Panc1 (cell line): ENCODE measurements around the gene SLC38A10. TPM values are rescaled to one million over a fixed set of nuclear protein-coding genes. Genes with fewer than 3 reads are reported as not detected.

Experiments
- ATAC-seq: fragments of 200-7000 bp; cut with Tn5 transposase; 2 replicates; pipeline ENCODE4 v1.9.1; 2020; ENCODE audit warnings: mild to moderate bottlenecking, moderate library complexity
- BruUV-seq: library from RNA; stranded (reverse); fragments of 400-500 nt; replicated peaks from 2 replicates; lab custom pipeline; 2021; lab: Mats Ljungman, UMichigan
- CTCF ChIA-PET: fragments of 300-600 bp; sonication (Branson Sonifier 250); formaldehyde crosslinking; loops from one replicate; lab custom pipeline; 2022; ENCODE audit warnings: antibody characterized with exemption; lab: Charles Lee
- POLR2A ChIA-PET: fragments of 300-600 bp; sonication (Branson Sonifier 250); formaldehyde crosslinking; loops from one replicate; lab custom pipeline; 2022; ENCODE audit warnings: antibody characterized with exemption; lab: Charles Lee
- DNase-seq: peaks from one replicate; pipeline ENCODE4 v3.0.0-alpha.2; 2010; ENCODE audit warnings: low read depth, low spot score
- H3K27ac ChIP-seq: 2 replicates; pipeline ENCODE4 v1.5.1; 2011; ENCODE audit warnings: mild to moderate bottlenecking, low read length, inconsistent platforms
- H3K27me3 ChIP-seq: fragments of 200-500 bp; sonication (Bioruptor generic); 2 replicates; pipeline ENCODE4 v1.6.0; 2014; ENCODE audit warnings: low read length, inconsistent platforms; ENCODE audit not compliant: control insufficient read depth, insufficient read depth
- H3K36me3 ChIP-seq: fragments of 200-500 bp; sonication (Bioruptor generic); 2 replicates; pipeline ENCODE4 v1.5.1; 2014; ENCODE audit warnings: inconsistent platforms, mild to moderate bottlenecking, low read length, moderate library complexity; ENCODE audit not compliant: control insufficient read depth, insufficient read depth
- H3K4me1 ChIP-seq: 2 replicates; pipeline ENCODE4 v1.5.1; 2011; ENCODE audit warnings: inconsistent platforms, mild to moderate bottlenecking, low read length, moderate library complexity; ENCODE audit not compliant: control insufficient read depth, insufficient read depth
- H3K4me3 ChIP-seq, 2 experiments: 2 replicates each; pipeline ENCODE4 v1.5.1; 2011 to 2012; ENCODE audit warnings: low read depth in 2 of 2, low read length in 2 of 2, mild to moderate bottlenecking in 2 of 2, inconsistent platforms in 1 of 2, moderate library complexity in 1 of 2
- H3K9me3 ChIP-seq: fragments of 200-500 bp; sonication (Bioruptor generic); 2 replicates; pipeline ENCODE4 v1.5.1; 2014; ENCODE audit warnings: low read depth, mild to moderate bottlenecking, inconsistent platforms, low read length, moderate library complexity; ENCODE audit not compliant: control insufficient read depth, insufficient read depth
- POLR2AphosphoS5 ChIP-seq: IDR thresholded peaks from 2 replicates; pipeline ENCODE4 v1.6.1; 2012; ENCODE audit warnings: mild to moderate bottlenecking, low read depth, low read length, moderate library complexity
- SIN3A ChIP-seq: IDR thresholded peaks from 2 replicates; pipeline ENCODE4 v1.6.1; 2012; ENCODE audit warnings: low read depth, mild to moderate bottlenecking, low read length, moderate library complexity, borderline replicate concordance; ENCODE audit not compliant: insufficient read depth
- TCF7L2 ChIP-seq: IDR thresholded peaks from 2 replicates; pipeline ENCODE4 v1.6.1; 2011; ENCODE audit warnings: mild to moderate bottlenecking, low read depth, low read length, inconsistent platforms
- in situ Hi-C: cut with HindIII; loops from 2 replicates; pipeline ENCODE4 v1.10.0; 2016; ENCODE audit warnings: low sequenced_read_pairs, low pct_unique_long_range_greater_than_20kb
- intact Hi-C: fragments of 100-400 bp; cut with micrococcal nuclease; formaldehyde crosslinking; loops from one replicate; pipeline ENCODE4 v1.10.0; 2022; ENCODE audit not compliant: unreplicated experiment
- total RNA-seq: library from RNA; stranded (reverse); gene quantifications from one replicate; pipeline ENCODE4 v1.2.1, GENCODE V29; 2021; ENCODE audit not compliant: unreplicated experiment
- TF ChIP-seq, protein P1 (sequence below), 2 experiments: IDR thresholded peaks; 2 replicates each; pipeline ENCODE4 v1.6.1; 2011 to 2012; ENCODE audit warnings: low read depth in 2 of 2, control low read depth in 1 of 2, low read length in 1 of 2, mild to moderate bottlenecking in 1 of 2, moderate library complexity in 1 of 2; ENCODE audit not compliant: insufficient read depth in 1 of 2
- TF ChIP-seq, protein P2 (sequence below): fragments of 450-650 bp; IDR thresholded peaks from 2 replicates; pipeline ENCODE4 v1.5.1; 2017; ENCODE audit warnings: mild to moderate bottlenecking

Gene SLC38A10
- total RNA-seq, 1 experiment from 2014 or later, result 188 TPM

DNA sequence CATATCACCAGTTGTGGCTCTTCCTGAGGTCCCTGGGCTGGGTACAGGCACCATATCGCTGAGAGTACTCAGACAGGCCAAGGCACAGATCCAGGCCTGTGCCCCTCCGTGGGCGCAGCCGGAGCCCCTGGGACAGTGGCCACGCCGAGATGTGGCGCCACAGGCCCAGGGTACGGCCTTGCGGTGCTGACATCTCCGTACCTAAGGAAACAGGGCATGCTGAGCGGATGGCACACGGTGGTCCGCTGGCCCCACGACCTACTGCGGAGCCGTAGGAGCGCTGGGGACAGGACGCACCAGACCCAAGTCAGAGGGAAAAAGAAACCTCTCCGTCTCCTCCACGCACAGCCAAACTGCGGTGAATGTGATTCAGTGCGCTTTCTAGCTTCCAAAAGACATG is 29.5 kb downstream of the SLC38A10 start:
- Histone ChIP-seq H3K36me3 (peaks cover 24% of the 10 kb centered on the region), H3K27me3 (no peaks in the 10 kb centered on the region)
- CTCF ChIA-PET, result no interaction called here

DNA sequence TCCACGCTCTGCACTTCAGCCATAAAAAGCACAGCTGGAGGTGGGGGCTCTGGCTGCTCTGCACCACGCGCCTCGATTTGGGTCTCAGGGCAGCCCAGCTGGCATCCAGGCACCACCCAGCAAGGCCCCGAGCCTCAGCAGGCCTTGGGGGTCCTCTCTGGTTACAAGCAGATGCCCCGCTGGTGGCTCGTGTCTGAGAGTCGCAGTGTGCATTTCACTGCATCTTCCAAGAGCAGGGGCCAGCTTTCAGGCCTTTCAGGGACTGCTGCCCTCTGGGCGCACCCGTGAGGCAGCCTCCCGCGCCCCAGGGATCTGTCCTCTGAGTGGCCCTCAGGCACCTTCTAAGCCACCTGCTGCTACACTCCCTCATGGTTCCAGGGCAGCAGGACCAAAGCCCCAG is 30.5 kb downstream of the SLC38A10 start:
- intact Hi-C loops, result no loop called here
- DNase-seq, result no peak
- ATAC-seq, result no peak
- in situ Hi-C loops, result no loop called here
- BruUV-seq, result no TSS peak
- ChIA-PET CTCF (no interaction called here), POLR2A (no interaction called here)
- Histone ChIP-seq H3K27ac (no peak overlapping the region), H3K9me3 (no peaks in the 10 kb centered on the region), H3K4me3 (no peak overlapping the region), H3K4me1 (no peaks in the 10 kb centered on the region), H3K36me3 (peaks cover 24% of the 10 kb centered on the region), H3K27me3 (no peaks in the 10 kb centered on the region)
- TF ChIP-seq POLR2AphosphoS5, result no peak

More for the DNA sequence above, 29.5 kb downstream of the SLC38A10 start:
- Histone ChIP-seq H3K9me3 (no peaks in the 10 kb centered on the region), H3K4me3 (no peak overlapping the region), H3K4me1 (no peaks in the 10 kb centered on the region), H3K27ac (no peak overlapping the region)
- no TSS peak for BruUV-seq
- in situ Hi-C loops, result no loop called here
- ATAC-seq (no peak), DNase-seq (no peak)
- intact Hi-C loops, result no loop called here
- TF ChIP-seq POLR2AphosphoS5, result no peak
- TF ChIP-seq, protein P1, sequence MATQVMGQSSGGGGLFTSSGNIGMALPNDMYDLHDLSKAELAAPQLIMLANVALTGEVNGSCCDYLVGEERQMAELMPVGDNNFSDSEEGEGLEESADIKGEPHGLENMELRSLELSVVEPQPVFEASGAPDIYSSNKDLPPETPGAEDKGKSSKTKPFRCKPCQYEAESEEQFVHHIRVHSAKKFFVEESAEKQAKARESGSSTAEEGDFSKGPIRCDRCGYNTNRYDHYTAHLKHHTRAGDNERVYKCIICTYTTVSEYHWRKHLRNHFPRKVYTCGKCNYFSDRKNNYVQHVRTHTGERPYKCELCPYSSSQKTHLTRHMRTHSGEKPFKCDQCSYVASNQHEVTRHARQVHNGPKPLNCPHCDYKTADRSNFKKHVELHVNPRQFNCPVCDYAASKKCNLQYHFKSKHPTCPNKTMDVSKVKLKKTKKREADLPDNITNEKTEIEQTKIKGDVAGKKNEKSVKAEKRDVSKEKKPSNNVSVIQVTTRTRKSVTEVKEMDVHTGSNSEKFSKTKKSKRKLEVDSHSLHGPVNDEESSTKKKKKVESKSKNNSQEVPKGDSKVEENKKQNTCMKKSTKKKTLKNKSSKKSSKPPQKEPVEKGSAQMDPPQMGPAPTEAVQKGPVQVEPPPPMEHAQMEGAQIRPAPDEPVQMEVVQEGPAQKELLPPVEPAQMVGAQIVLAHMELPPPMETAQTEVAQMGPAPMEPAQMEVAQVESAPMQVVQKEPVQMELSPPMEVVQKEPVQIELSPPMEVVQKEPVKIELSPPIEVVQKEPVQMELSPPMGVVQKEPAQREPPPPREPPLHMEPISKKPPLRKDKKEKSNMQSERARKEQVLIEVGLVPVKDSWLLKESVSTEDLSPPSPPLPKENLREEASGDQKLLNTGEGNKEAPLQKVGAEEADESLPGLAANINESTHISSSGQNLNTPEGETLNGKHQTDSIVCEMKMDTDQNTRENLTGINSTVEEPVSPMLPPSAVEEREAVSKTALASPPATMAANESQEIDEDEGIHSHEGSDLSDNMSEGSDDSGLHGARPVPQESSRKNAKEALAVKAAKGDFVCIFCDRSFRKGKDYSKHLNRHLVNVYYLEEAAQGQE (IDR thresholded peaks at IDR 0.05; ENCODE audit: insufficient read depth in 1 of 2, low read depth in 2 of 2, low read length in 1 of 2), result no peak
- POLR2A ChIA-PET, result no interaction called here

DNA sequence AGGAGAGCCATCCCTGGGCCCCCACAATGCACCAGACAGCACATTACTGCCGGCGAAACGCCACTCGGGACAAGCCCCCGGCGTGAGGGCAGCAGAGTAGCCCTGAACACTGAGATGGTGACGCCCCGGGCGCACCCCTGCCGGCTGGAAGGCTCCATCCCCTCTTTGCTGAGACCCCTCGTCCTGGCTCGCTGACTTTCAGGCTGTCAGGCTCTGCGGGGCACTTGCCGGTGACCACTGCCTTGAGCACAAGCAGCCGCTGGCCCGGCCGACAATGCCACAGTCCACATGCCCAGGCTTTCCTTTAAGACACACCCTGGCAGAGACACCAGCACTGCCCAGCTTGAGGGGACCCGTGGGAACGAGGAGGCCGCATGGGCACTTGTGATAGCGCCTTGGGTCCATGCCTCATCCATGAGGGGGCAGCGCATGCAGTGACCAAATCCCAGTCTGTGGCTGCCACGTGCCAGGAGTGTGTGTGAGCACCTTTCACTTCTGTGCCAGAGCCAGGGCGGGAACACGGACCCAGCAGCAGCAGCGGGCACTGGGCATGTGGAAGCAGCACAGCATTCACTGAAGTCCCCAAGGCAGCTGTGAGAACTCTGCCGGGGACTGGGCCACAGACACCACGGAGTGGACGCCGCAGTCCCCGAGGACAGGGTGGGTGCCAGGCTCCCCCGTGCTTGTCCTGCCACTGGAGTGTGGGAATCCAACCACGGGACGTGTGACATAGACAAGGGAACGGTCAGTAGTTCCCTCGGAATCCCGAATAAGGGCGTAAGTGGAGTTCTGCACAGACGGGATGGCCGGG is 31.5 kb downstream of the SLC38A10 start:
- H3K27ac ChIP-seq, result no peak overlapping the region
- intact Hi-C loops (no loop called here), in situ Hi-C loops (no loop called here)
- ChIA-PET POLR2A (no interaction called here), CTCF (no interaction called here)
- peaks cover 19% of the 10 kb centered on the region; the same call in 1 of the 2 replicates for H3K36me3 ChIP-seq
- BruUV-seq, result no TSS peak
- H3K4me1 ChIP-seq, result no peaks in the 10 kb centered on the region
- TF ChIP-seq SIN3A (no peak), TCF7L2 (no peak), POLR2AphosphoS5 (no peak)
- TF ChIP-seq, protein P2, sequence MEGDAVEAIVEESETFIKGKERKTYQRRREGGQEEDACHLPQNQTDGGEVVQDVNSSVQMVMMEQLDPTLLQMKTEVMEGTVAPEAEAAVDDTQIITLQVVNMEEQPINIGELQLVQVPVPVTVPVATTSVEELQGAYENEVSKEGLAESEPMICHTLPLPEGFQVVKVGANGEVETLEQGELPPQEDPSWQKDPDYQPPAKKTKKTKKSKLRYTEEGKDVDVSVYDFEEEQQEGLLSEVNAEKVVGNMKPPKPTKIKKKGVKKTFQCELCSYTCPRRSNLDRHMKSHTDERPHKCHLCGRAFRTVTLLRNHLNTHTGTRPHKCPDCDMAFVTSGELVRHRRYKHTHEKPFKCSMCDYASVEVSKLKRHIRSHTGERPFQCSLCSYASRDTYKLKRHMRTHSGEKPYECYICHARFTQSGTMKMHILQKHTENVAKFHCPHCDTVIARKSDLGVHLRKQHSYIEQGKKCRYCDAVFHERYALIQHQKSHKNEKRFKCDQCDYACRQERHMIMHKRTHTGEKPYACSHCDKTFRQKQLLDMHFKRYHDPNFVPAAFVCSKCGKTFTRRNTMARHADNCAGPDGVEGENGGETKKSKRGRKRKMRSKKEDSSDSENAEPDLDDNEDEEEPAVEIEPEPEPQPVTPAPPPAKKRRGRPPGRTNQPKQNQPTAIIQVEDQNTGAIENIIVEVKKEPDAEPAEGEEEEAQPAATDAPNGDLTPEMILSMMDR, result no peak
- TF ChIP-seq, protein P1 (IDR thresholded peaks at IDR 0.05; ENCODE audit: insufficient read depth in 1 of 2, low read depth in 2 of 2, low read length in 1 of 2), result no peak
- no peaks in the 10 kb centered on the region for H3K9me3 ChIP-seq
- no peak overlapping the region for H3K4me3 ChIP-seq
- DNase-seq, result no peak
- H3K27me3 ChIP-seq, result no peaks in the 10 kb centered on the region
- ATAC-seq, result no peak
